ENCODE results near the gene TNFSF18. TPM values are rescaled to one million over a fixed set of nuclear protein-coding genes. Genes with fewer than 3 reads are reported as not detected.

TNFSF18 gene
- total RNA-seq, 3 donors from 2014 or later, result 0.14 TPM; not detected in 2

DNA sequence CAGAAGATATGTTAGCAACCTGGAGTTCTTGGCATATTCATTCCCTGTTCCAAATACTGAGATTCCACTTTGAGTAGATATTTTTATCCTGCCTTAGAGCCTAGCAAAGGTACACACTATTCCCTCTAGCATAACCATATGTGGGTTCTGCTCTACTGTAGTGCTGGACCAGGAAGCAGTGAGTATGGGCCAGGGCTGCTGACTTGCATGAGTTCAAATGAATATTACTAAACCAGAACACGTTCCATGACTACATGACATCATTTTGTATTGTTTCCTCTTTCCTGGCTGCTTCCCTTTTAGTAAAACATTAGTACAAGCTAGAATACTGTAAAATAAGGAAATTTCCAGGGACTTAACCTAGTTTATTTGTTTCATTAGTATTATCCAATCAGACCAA, 41.1 kb downstream of the TNFSF18 start:
- Histone ChIP-seq H3K9me3 (no peaks in the 10 kb centered on the region), H3K4me3 (no peak overlapping the region), H3K36me3 (ENCODE audit: low read depth) (no peaks in the 10 kb centered on the region), H3K4me1 (ENCODE audit: low read depth) (no peaks in the 10 kb centered on the region)
- DNase-seq (no peak), ATAC-seq (no peak)
- intact Hi-C loops (cut with DNase I, micrococcal nuclease), result no loop called here
- TF ChIP-seq CTCF (IDR thresholded peaks at IDR 0.05), result no peak

- ATAC-seq, result no peak
These were observed 45.4 kb downstream of the TNFSF18 start for GRCh38 chr1:173005196-173005864.

DNA sequence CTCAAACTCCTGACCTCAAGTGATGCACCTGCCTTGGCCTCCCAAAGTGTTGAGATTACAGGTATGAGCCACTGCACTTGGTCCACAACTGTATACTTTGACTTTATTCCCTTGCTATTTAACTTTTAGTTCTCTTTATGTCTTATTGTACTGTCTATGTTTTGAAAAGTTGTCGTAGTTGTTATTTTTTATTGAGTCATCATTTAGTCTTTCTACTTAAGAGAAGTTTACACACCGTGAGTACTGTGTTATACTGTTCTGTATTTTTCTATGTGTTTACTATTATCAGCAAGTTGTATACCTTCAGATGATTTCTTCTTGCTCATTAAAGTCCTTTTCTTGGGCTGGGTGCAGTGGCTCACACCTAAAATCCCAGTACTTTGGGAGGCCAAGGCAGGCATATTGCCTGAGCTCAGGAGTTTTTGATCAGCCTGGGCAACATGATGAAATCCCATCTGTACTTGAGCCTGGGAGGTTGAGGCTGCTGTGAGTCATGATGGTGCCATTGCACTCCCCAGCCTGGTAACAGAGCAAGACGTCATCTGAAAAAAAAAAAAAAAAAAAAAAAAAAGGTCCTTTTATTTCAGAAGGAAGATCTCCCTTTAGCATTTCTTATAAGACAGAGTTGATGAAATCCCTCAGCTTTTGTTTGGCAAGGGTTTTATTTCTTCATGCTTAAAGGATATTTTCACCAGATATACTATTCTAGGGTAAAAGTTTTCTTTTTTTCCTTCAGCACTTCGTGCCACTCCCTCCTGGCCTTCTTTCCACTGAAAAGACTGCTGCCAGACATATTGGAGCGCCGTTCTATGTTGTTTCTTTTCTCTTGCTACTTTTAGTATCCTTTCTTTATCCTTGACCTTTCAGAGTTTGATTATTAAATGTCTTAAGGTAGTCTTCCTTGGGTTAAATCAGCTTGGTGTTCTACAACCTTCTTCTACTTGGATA, 47.6 kb downstream of the TNFSF18 start:
- Histone ChIP-seq H3K36me3 (ENCODE audit: low read depth) (no peaks in the 10 kb centered on the region), H3K9me3 (peaks cover 5% of the 10 kb centered on the region), H3K4me3 (no peak overlapping the region), H3K4me1 (ENCODE audit: low read depth) (no peaks in the 10 kb centered on the region)
- TF ChIP-seq CTCF (IDR thresholded peaks at IDR 0.05), result no peak
- intact Hi-C loops (cut with DNase I, micrococcal nuclease), result no loop called here
- DNase-seq (no peak), ATAC-seq (no peak)

More at GRCh38 chr1:173005196-173005864, 45.4 kb downstream of the TNFSF18 start:
- intact Hi-C loops (cut with DNase I, micrococcal nuclease), result no loop called here
- H3K4me3 ChIP-seq, result no peak overlapping the region
- no peaks in the 10 kb centered on the region for H3K9me3 ChIP-seq
- DNase-seq, result no peak
- H3K4me1 ChIP-seq (ENCODE audit: low read depth), result no peaks in the 10 kb centered on the region
- TF ChIP-seq CTCF (IDR thresholded peaks at IDR 0.05), result no peak
- no peaks in the 10 kb centered on the region for H3K36me3 ChIP-seq (ENCODE audit: low read depth)

GRCh38 chr1:172999349-172999748, 51.4 kb downstream of the TNFSF18 start:
- no peak for TF ChIP-seq CTCF (IDR thresholded peaks at IDR 0.05)
- no peak for ATAC-seq
- H3K4me3 ChIP-seq, result no peak overlapping the region
- intact Hi-C loops (cut with DNase I, micrococcal nuclease), result no loop called here
- DNase-seq, result no peak
- H3K4me1 ChIP-seq (ENCODE audit: low read depth), result no peaks in the 10 kb centered on the region
- H3K36me3 ChIP-seq (ENCODE audit: low read depth), result no peaks in the 10 kb centered on the region
- H3K9me3 ChIP-seq, result peaks cover 5% of the 10 kb centered on the region

DNA sequence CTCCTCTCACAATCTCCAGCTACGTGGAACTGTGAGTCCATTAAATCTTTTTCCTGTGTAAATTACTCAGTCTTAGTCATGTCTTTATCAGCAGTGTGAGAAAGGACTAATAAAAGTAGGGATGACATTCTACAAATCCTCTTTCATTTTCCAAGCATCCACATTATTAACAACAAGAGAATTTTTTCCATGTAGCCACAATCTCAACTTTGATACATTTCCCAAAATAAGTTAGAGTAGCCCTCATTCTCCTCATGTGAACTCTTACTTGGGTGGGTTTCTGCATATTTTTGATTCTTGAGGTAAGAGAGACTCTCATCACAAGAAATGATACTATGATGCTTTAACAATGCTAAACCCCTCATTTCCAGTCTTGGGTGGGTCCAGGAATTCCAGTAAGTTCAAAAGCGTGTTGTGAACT, 52.8 kb downstream of the TNFSF18 start:
- intact Hi-C loops (cut with DNase I, micrococcal nuclease), result no loop called here
- no peaks in the 10 kb centered on the region for H3K36me3 ChIP-seq (ENCODE audit: low read depth)
- H3K9me3 ChIP-seq, result peaks cover 5% of the 10 kb centered on the region
- H3K4me3 ChIP-seq, result no peak overlapping the region
- no peaks in the 10 kb centered on the region for H3K4me1 ChIP-seq (ENCODE audit: low read depth)
- DNase-seq (no peak), ATAC-seq (no peak)
- TF ChIP-seq CTCF (IDR thresholded peaks at IDR 0.05), result no peak
